Kidney epithelial cell (primary cell): ENCODE data around the gene PEA15. TPM values are rescaled to one million over a fixed set of nuclear protein-coding genes. Genes with fewer than 3 reads are reported as not detected.

Experiments used
- DNase-seq: peaks from one replicate; pipeline ENCODE4 v3.0.0-alpha.2; 2010; ENCODE audit warnings: low read depth
- H3K27me3 ChIP-seq: 2 replicates; pipeline ENCODE4 v1.6.0; 2011; ENCODE audit warnings: low read length; ENCODE audit not compliant: control insufficient read depth, insufficient read depth
- H3K36me3 ChIP-seq: 2 replicates; pipeline ENCODE4 v1.5.1; 2011; ENCODE audit warnings: low read length; ENCODE audit not compliant: control insufficient read depth, insufficient read depth
- H3K4me3 ChIP-seq: 2 replicates; pipeline ENCODE4 v1.5.1; 2011; ENCODE audit warnings: low read depth, mild to moderate bottlenecking, control low read depth, low read length
- total RNA-seq: library from RNA; depleted of rRNA; stranded (reverse); fragments of >200 nt; gene quantifications from 2 replicates; pipeline ENCODE4 v1.2.3, GENCODE V29; 2015
- TF ChIP-seq, protein P1 (sequence below): IDR thresholded peaks from 2 replicates; pipeline ENCODE4 v1.5.1; 2011; ENCODE audit warnings: mild to moderate bottlenecking, moderate library complexity, low read length, control low read depth, inconsistent platforms; ENCODE audit not compliant: insufficient read depth, poor library complexity, severe bottlenecking

PEA15 gene
- total RNA-seq, 1 donor from 2014 or later, result 139 TPM

DNA sequence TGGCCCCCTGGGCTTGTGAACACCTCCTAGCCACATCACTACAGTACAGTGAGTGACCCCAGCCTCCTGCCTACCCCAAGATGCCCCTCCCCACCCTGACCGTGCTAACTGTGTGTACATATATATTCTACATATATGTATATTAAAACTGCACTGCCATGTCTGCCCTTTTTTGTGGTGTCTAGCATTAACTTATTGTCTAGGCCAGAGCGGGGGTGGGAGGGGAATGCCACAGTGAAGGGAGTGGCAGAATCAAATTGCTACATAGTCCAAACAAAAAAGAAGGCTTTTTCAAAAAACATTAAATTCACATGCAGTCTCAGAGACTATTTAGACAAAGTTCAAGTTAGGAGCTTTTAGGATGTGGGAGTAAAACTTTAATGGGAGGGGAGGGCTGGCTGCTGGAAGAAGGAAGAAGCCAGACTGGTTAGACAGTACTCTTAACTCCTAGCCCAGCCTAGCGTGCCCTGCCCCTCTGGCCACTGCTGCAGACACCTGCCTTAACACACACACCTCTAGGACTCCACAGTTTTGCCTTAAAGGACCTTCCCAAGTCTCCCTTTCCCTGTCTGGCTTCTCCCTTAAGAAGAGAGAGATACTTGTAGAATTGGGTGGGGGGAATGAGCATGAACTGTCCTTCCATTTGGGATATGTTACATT is 9.4 kb downstream of the PEA15 start:
- H3K36me3 ChIP-seq, result peaks cover 6% of the 10 kb centered on the region
- TF ChIP-seq, protein P1, sequence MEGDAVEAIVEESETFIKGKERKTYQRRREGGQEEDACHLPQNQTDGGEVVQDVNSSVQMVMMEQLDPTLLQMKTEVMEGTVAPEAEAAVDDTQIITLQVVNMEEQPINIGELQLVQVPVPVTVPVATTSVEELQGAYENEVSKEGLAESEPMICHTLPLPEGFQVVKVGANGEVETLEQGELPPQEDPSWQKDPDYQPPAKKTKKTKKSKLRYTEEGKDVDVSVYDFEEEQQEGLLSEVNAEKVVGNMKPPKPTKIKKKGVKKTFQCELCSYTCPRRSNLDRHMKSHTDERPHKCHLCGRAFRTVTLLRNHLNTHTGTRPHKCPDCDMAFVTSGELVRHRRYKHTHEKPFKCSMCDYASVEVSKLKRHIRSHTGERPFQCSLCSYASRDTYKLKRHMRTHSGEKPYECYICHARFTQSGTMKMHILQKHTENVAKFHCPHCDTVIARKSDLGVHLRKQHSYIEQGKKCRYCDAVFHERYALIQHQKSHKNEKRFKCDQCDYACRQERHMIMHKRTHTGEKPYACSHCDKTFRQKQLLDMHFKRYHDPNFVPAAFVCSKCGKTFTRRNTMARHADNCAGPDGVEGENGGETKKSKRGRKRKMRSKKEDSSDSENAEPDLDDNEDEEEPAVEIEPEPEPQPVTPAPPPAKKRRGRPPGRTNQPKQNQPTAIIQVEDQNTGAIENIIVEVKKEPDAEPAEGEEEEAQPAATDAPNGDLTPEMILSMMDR, result no peak
- DNase-seq, result no peak
- H3K4me3 ChIP-seq, result no peak overlapping the region
- H3K27me3 ChIP-seq, result no peaks in the 10 kb centered on the region

DNA sequence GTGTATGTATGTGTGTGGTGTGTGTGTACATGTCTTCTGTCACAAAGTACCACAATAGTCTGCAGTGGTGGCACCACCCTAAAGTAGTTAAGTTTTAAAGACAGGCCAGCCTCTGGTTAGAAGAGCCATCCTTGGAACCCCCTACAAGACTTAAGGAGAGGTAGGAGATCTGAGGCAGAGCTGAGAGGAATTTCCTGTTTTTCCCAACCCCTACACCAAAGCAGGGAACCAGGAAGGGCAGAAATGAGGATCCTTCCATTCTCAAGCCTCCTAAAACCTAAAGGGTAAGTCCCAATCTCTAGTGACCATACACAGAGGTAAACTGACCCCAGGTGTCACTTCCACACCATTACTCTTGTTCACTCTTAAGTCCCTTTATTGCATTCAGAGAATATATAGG is 11.1 kb downstream of the PEA15 start:
- DNase-seq, result no peak
- Histone ChIP-seq H3K27me3 (no peaks in the 10 kb centered on the region), H3K4me3 (no peak overlapping the region), H3K36me3 (peaks cover 6% of the 10 kb centered on the region)
- TF ChIP-seq, protein P1, result no peak

DNA sequence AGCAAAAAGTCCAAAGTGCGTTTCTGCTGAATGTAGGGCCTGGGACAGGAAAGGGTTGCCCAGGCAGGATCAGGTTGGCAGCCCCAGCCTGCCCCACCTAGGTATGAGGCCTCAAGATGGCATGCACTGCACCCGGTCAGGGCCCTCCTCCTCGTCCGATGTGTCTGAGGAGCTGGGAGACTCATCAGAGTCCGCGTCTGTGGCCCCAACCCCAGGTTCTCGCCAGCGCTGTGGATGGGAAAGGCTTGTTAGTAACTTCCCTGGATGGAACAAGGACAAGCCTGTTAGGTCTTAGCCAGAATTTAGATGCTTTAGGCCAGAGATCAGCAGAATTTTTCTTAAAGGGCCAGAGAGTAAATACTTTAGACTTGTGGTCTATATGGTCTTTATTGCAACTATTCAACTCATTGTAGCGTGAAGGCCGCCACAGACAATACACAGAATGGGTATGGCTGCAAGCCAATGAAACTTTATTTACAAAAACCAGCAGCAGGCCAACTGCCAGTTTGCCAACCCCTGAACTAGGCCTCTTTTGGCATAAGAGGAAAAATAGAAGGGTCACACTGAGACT is 12.4 kb downstream of the PEA15 start:
- no peak for DNase-seq
- H3K36me3 ChIP-seq, result peaks cover 5% of the 10 kb centered on the region
- TF ChIP-seq, protein P1, result no peak
- H3K4me3 ChIP-seq, result no peak overlapping the region
- H3K27me3 ChIP-seq, result no peaks in the 10 kb centered on the region

DNA sequence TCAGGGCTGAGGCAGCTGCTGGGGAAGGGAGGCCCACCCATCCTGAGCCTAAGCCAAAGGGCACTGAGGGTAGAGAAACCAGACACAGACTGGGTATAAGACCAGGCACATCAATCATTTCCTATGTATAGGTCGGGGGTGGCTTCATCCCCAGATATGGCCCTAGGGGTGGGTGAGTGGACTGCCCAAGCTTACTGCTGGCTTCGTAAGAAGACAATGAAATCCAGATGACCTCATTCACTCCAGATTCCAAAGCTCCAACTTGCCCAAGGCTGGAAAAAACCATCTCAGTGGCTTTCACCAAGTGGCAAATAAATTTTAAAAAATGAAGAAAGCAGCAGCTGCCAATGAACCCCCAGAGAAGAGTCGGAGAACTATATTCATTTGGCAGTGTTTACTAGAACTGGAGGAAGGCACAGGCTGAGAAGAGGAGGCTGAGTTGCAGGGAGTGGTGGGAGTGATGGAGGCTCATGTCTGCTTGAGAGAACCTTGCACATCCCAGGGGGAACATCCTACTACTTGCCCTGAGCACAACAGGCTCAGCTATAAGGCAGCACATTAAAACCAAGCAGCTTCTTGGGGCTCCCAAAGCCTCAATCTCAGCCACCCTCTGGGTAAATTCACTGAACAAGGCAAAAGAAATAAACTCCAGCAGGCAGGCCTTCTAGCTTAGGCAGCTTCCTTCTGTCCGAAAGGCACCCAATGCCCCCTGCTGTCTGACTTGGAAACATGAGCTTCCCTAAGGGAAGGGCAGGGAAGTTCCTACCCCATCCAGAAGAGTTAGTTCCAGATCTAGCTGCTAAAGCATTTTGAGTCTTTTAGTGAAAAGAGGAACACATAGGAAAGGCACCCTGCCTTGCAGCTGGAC is 14.1 kb downstream of the PEA15 start:
- TF ChIP-seq, protein P1, result peak; percentile 61
- Histone ChIP-seq H3K27me3 (no peaks in the 10 kb centered on the region), H3K36me3 (peaks cover 1% of the 10 kb centered on the region), H3K4me3 (no peak overlapping the region)
- peak; percentile 23 for DNase-seq

DNA sequence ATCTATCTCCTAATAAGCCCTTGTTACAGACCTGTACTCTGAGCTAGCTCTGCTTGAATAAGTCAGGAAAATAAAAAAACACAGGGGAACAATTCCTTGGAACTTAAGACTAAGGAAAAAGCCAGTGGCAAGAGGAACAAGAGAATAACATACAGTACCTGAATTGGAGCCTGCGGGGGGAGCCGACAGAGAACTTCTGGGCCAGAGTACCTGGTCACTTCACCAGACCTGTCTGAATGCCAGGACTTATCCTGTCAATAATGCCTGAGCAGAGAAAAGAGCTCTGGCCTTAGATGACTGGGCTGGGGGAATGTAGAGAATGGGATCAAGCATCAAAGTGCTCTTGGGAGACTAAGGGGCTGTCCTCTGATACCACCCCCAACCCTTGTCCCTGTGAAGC is 15.1 kb downstream of the PEA15 start:
- no peaks in the 10 kb centered on the region for H3K27me3 ChIP-seq
- H3K4me3 ChIP-seq, result no peak overlapping the region
- no peak for DNase-seq
- TF ChIP-seq, protein P1, result no peak
- peaks cover 1% of the 10 kb centered on the region for H3K36me3 ChIP-seq
